ENCODE results near the gene HIVEP2. TPM values are rescaled to one million over a fixed set of nuclear protein-coding genes. Genes with fewer than 3 reads are reported as not detected.

HIVEP2 gene
- total and polyA plus RNA-seq, 8 donors, result 0.58 to 14.3 (median 4.8) TPM

DNA sequence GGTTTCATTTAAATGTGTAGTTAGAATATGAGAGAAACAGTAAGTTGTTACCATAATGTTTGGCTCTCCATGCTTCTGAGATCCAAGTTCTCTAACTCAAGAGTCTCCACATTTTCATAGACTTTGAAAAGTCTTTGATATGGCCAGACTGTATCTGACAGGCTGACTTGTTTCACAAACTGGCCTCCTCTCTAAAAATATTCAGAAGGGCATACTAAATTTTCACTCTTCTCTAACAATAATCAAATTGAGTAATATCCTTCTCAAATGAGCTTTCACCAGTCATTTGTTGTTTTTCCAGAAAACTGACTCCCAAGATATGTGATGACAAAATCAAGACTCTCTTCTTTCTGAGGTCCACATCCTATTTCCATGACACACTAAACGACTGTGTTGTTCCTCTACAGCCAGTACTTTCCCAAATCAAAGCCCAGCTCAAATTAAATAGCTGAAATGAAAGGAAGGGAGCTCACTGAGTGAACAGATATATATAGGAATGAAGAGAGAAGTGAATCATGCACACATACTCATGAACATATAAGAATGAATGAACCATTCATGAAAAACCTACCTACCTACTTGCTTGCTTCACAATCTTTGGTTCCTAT, 15.1 kb downstream of the HIVEP2 start:
- 73 to 87% (median 85%) methylated on average over 1 of the region's 1 CpG for WGBS, 5 donors
- no peak for DNase-seq
- Histone ChIP-seq H3K36me3 (no peaks in the 10 kb centered on the region), H3K27ac (no peak overlapping the region), H3K4me1 (peaks cover 6 to 57% (median 26%) of the 10 kb centered on the region in 4 donors), H3K27me3 (no peaks in the 10 kb centered on the region), H3K4me3 (no peak overlapping the region), H3K9me3 (no peaks in the 10 kb centered on the region)
- intact Hi-C loops (cut with DNase I; ENCODE audit: low total_unique reads), result no loop called here
- TF ChIP-seq EP300 (IDR thresholded peaks at IDR 0.05), result no peak
- TF ChIP-seq POLR2AphosphoS5 (IDR thresholded peaks at IDR 0.05), result no peak
- TF ChIP-seq POLR2A (IDR thresholded peaks at IDR 0.05), result no peak
- TF ChIP-seq, protein P1, sequence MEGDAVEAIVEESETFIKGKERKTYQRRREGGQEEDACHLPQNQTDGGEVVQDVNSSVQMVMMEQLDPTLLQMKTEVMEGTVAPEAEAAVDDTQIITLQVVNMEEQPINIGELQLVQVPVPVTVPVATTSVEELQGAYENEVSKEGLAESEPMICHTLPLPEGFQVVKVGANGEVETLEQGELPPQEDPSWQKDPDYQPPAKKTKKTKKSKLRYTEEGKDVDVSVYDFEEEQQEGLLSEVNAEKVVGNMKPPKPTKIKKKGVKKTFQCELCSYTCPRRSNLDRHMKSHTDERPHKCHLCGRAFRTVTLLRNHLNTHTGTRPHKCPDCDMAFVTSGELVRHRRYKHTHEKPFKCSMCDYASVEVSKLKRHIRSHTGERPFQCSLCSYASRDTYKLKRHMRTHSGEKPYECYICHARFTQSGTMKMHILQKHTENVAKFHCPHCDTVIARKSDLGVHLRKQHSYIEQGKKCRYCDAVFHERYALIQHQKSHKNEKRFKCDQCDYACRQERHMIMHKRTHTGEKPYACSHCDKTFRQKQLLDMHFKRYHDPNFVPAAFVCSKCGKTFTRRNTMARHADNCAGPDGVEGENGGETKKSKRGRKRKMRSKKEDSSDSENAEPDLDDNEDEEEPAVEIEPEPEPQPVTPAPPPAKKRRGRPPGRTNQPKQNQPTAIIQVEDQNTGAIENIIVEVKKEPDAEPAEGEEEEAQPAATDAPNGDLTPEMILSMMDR (IDR thresholded peaks at IDR 0.05), result no peak

- intact Hi-C loops (cut with DNase I; ENCODE audit: low total_unique reads), result no loop called here
- TF ChIP-seq, protein P1 (IDR thresholded peaks at IDR 0.05), result no peak
- no peak for TF ChIP-seq EP300 (IDR thresholded peaks at IDR 0.05)
- no peak for TF ChIP-seq POLR2A (IDR thresholded peaks at IDR 0.05)
- no peak for TF ChIP-seq POLR2AphosphoS5 (IDR thresholded peaks at IDR 0.05)
- peaks cover 6 to 38% (median 17%) of the 10 kb centered on the region in 4 donors for H3K4me1 ChIP-seq
- WGBS, 5 donors, result 60 to 71% (median 66%) methylated on average over 5 of the region's 5 CpGs
- H3K27ac ChIP-seq, result peak overlapping the region in 4 of 5 donors; percentile 91 to 94 (median 91)
- no peaks in the 10 kb centered on the region for H3K9me3 ChIP-seq
- H3K27me3 ChIP-seq, result no peaks in the 10 kb centered on the region
- H3K4me3 ChIP-seq, result no peak overlapping the region
- H3K36me3 ChIP-seq, result no peaks in the 10 kb centered on the region
- peak in 1 of 2 donors; percentile 47 for DNase-seq
Measured at GRCh38 chr6:142927904-142928303, 17.1 kb downstream of the HIVEP2 start.

DNA sequence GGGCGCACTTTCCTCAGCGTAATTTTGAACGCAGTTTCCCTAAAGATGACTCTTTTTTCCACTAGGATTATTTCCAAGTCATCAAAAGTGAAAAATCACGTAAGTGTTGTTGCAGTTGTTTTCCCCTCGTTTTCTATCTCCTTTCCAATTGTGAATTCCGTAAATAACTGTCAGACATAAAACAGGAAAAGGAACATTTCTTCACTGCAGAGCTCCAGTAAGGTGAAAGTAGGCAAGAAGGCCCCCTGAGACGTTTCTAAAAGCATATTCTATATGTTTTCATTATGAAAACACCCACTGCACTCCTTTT, 17.8 kb downstream of the HIVEP2 start:
- H3K4me3 ChIP-seq, result peak overlapping the region; percentile 53 to 63 (median 58)
- DNase-seq, result no peak
- intact Hi-C loops (cut with DNase I; ENCODE audit: low total_unique reads), result no loop called here
- H3K4me1 ChIP-seq, result peaks cover 6 to 34% (median 17%) of the 10 kb centered on the region in 4 donors
- H3K9me3 ChIP-seq, result no peaks in the 10 kb centered on the region
- H3K36me3 ChIP-seq, result no peaks in the 10 kb centered on the region
- 0 to 2% (median 1%) methylated on average over 7 of the region's 7 CpGs for WGBS, 5 donors
- TF ChIP-seq, protein P1 (IDR thresholded peaks at IDR 0.05), result no peak
- TF ChIP-seq POLR2A (IDR thresholded peaks at IDR 0.05) (no peak), POLR2AphosphoS5 (IDR thresholded peaks at IDR 0.05) (no peak), EP300 (IDR thresholded peaks at IDR 0.05) (no peak)
- H3K27ac ChIP-seq, result peak overlapping the region; percentile 91 to 94 (median 91)
- no peaks in the 10 kb centered on the region for H3K27me3 ChIP-seq

DNA sequence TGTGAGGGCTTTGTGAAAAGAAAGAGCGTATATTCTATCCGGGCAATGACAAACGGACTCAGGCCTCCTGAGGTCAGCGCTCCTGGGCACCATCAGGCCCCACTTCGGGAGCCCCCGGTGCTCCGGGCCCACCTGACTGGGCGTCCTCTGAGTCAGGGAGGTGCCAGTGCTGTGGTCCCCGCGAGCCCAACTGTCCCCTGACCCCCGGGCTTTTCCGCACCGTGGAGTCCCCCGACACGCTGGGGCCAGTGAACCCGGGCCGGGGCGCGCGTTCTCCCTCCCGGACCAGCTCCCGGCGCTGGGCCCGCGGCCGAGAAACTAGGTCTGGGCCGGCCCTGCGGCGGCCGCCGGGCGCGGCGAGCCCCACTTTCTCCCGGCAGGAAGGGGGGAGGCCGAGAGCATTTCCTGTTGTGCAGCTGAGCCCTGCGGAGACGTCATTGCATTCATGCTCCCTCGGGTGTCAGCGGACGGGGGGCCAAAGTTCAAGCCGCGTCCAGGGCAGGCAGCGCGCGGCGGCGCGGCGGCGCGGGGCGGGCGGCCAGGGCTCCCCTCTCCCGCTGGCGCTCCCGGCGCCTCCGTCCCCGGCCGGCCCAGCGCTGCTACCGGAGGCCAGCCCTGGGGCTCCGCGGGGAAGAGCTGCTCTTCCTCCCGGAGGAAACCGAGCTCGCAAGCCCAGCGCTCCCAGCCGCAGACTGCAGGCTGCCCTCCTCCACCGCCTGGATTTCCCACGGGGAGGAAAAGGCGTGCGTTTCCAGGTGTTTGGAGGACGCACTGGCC, 18.3 kb downstream of the HIVEP2 start:
- intact Hi-C loops (cut with DNase I; ENCODE audit: low total_unique reads), result no loop called here
- peak; percentile 79 to 95 for DNase-seq
- H3K27ac ChIP-seq, result peak overlapping the region; percentile 91 to 94 (median 91)
- no peaks in the 10 kb centered on the region for H3K9me3 ChIP-seq
- peak overlapping the region; percentile 53 to 63 (median 58) for H3K4me3 ChIP-seq
- TF ChIP-seq, protein P1 (IDR thresholded peaks at IDR 0.05), result peak in 1 of 7 experiments; percentile 7
- TF ChIP-seq POLR2AphosphoS5 (IDR thresholded peaks at IDR 0.05) (peak; percentile 48 to 71 (median 63)), POLR2A (IDR thresholded peaks at IDR 0.05) (peak in 1 of 4 donors; percentile 13), EP300 (IDR thresholded peaks at IDR 0.05) (no peak)
- WGBS, 5 donors, result 1 to 3% (median 1%) methylated on average over 30 to 74 of the region's 75 CpGs
- peaks cover 6 to 34% (median 17%) of the 10 kb centered on the region in 4 donors for H3K4me1 ChIP-seq
- no peaks in the 10 kb centered on the region for H3K36me3 ChIP-seq
- no peaks in the 10 kb centered on the region for H3K27me3 ChIP-seq

Data from stomach (tissue), 9 donors.